ENCODE measurements around the gene ABHD10. TPM values are rescaled to one million over a fixed set of nuclear protein-coding genes. Genes with fewer than 3 reads are reported as not detected.

Gene ABHD10
- 10 to 100 TPM in 1 of 3 donors, 1 to 10 TPM in 2; 9.2 to 12.9 (median 9.9) TPM for polyA plus RNA-seq

GRCh38 chr3:111978583-111979433 lies at the start of gene ABHD10:
TSS of gene ABHD10 (plus strand) at chr3:111979026. CDS start at chr3:111979062, 36 bp downstream.
- no peak within 1 kb of the TSS for H3K27ac ChIP-seq (ENCODE audit: low read depth, low read length)
- WGBS, 3 donors: 1 to 5% (median 3%) methylated on average over 61 of the region's 61 CpGs

- 75 to 89% (median 75%) methylated on average over 2 of the region's 2 CpGs for WGBS, 3 donors
- no peak overlapping the region for H3K27ac ChIP-seq (ENCODE audit: low read depth, low read length)
These were observed 49.3 kb upstream of the ABHD10 start for GRCh38 chr3:111929484-111929883.

- H3K27ac ChIP-seq (ENCODE audit: low read depth, low read length): no peak overlapping the region
- 29 to 37% (median 31%) methylated on average over 3 of the region's 3 CpGs for WGBS, 3 donors
These were observed 45.9 kb upstream of the ABHD10 start for GRCh38 chr3:111932946-111933345.

- H3K27ac ChIP-seq (ENCODE audit: low read depth, low read length): no peak overlapping the region
These were observed 42.5 kb upstream of the ABHD10 start for GRCh38 chr3:111936191-111936841.

GRCh38 chr3:111936967-111937366 lies 41.9 kb upstream of the ABHD10 start:
- H3K27ac ChIP-seq (ENCODE audit: low read depth, low read length): no peak overlapping the region
- WGBS, 3 donors: 91 to 98% (median 98%) methylated on average over 1 of the region's 1 CpG

- no peak overlapping the region for H3K27ac ChIP-seq (ENCODE audit: low read depth, low read length)
These were observed 41.0 kb upstream of the ABHD10 start for GRCh38 chr3:111937871-111938270.

GRCh38 chr3:111939873-111940272 lies 39.0 kb upstream of the ABHD10 start:
- 86 to 98% (median 88%) methylated on average over 2 of the region's 2 CpGs for WGBS, 3 donors
- H3K27ac ChIP-seq (ENCODE audit: low read depth, low read length): no peak overlapping the region

- WGBS, 3 donors: 95 to 99% (median 96%) methylated on average over 2 of the region's 2 CpGs
These were observed 35.3 kb upstream of the ABHD10 start for GRCh38 chr3:111943533-111943932.

GRCh38 chr3:111944372-111944771 lies 34.5 kb upstream of the ABHD10 start:
- 85 to 98% (median 86%) methylated on average over 4 of the region's 4 CpGs for WGBS, 3 donors
- no peak overlapping the region for H3K27ac ChIP-seq (ENCODE audit: low read depth, low read length)

More at GRCh38 chr3:111943533-111943932, 35.3 kb upstream of the ABHD10 start:
- H3K27ac ChIP-seq (ENCODE audit: low read depth, low read length): no peak overlapping the region

- no peak overlapping the region for H3K27ac ChIP-seq (ENCODE audit: low read depth, low read length)
- 42 to 58% (median 55%) methylated on average over 1 of the region's 1 CpG for WGBS, 3 donors
These were observed 31.6 kb upstream of the ABHD10 start for GRCh38 chr3:111947231-111947630.

GRCh38 chr3:111948786-111949185 lies 30.0 kb upstream of the ABHD10 start:
- WGBS, 3 donors: 86 to 90% (median 89%) methylated on average over 9 of the region's 9 CpGs
- no peak overlapping the region for H3K27ac ChIP-seq (ENCODE audit: low read depth, low read length)

- 84 to 90% (median 89%) methylated on average over 3 of the region's 3 CpGs for WGBS, 3 donors
- no peak overlapping the region for H3K27ac ChIP-seq (ENCODE audit: low read depth, low read length)
These were observed 29.1 kb upstream of the ABHD10 start for GRCh38 chr3:111949712-111950111.

GRCh38 chr3:111951032-111951431 lies 27.8 kb upstream of the ABHD10 start:
- 92 to 96% (median 94%) methylated on average over 2 of the region's 2 CpGs for whole genome bisulfite sequencing, 3 donors
- no peak overlapping the region for H3K27ac ChIP-seq (ENCODE audit: low read depth, low read length)

- WGBS, 3 donors: 88 to 94% (median 93%) methylated on average over 5 of the region's 5 CpGs
- H3K27ac ChIP-seq (ENCODE audit: low read depth, low read length): no peak overlapping the region
These were observed 26.7 kb upstream of the ABHD10 start for GRCh38 chr3:111952086-111952485.

GRCh38 chr3:111952866-111953450 lies 25.9 kb upstream of the ABHD10 start:
- WGBS, 3 donors: 85 to 94% (median 89%) methylated on average over 6 of the region's 6 CpGs
- H3K27ac ChIP-seq (ENCODE audit: low read depth, low read length): no peak overlapping the region

GRCh38 chr3:111954228-111954990 lies 24.4 kb upstream of the ABHD10 start:
- 62 to 72% (median 66%) methylated on average over 6 of the region's 6 CpGs for WGBS, 3 donors
- H3K27ac ChIP-seq (ENCODE audit: low read depth, low read length): no peak overlapping the region

- H3K27ac ChIP-seq (ENCODE audit: low read depth, low read length): no peak overlapping the region
- WGBS, 3 donors: 95 to 98% (median 96%) methylated on average over 1 of the region's 1 CpG
These were observed 22.9 kb upstream of the ABHD10 start for GRCh38 chr3:111955876-111956275.

- 77 to 89% (median 79%) methylated on average over 3 of the region's 3 CpGs for WGBS, 3 donors
These were observed 22.4 kb upstream of the ABHD10 start for GRCh38 chr3:111956449-111956848.

More at GRCh38 chr3:111956449-111956848, 22.4 kb upstream of the ABHD10 start:
- no peak overlapping the region for H3K27ac ChIP-seq (ENCODE audit: low read depth, low read length)
